ENCODE results near the gene LSM10.
A peak's percentile ranks its signal among the peaks of the same experiment; 100 is the strongest.

Gene LSM10

GRCh38 chr1:36425791-36426190 is 28.1 kb upstream of the LSM10 start:
- Histone ChIP-seq H3K36me3 (no peaks in the 10 kb centered on the region), H3K4me1 (no peaks in the 10 kb centered on the region), H3K27me3 (no peaks in the 10 kb centered on the region), H3K9me3 (no peaks in the 10 kb centered on the region), H3K4me3 (ENCODE audit: low read depth, low read length) (no peak overlapping the region)
- no peak for DNase-seq
- TF ChIP-seq CTCF (IDR thresholded peaks at IDR 0.05; ENCODE audit: low read depth, low read length) = no peak

- no peak for TF ChIP-seq CTCF (IDR thresholded peaks at IDR 0.05; ENCODE audit: low read depth, low read length)
- H3K36me3 ChIP-seq = no peaks in the 10 kb centered on the region
- H3K4me1 ChIP-seq = no peaks in the 10 kb centered on the region
- DNase-seq = no peak
- H3K9me3 ChIP-seq = no peaks in the 10 kb centered on the region
- H3K4me3 ChIP-seq (ENCODE audit: low read depth, low read length) = no peak overlapping the region
- H3K27me3 ChIP-seq = no peaks in the 10 kb centered on the region
These were observed 23.9 kb upstream of the LSM10 start for GRCh38 chr1:36421649-36422048.

- H3K4me3 ChIP-seq (ENCODE audit: low read depth, low read length) = no peak overlapping the region
- DNase-seq = peak; percentile 75
- no peaks in the 10 kb centered on the region for H3K4me1 ChIP-seq
- H3K27me3 ChIP-seq = no peaks in the 10 kb centered on the region
- TF ChIP-seq CTCF (IDR thresholded peaks at IDR 0.05; ENCODE audit: low read depth, low read length) = peak; percentile 82
- no peaks in the 10 kb centered on the region for H3K36me3 ChIP-seq
- no peaks in the 10 kb centered on the region for H3K9me3 ChIP-seq
These were observed 23.2 kb upstream of the LSM10 start for GRCh38 chr1:36420836-36421317.

- Histone ChIP-seq H3K4me1 (no peaks in the 10 kb centered on the region), H3K9me3 (no peaks in the 10 kb centered on the region), H3K27me3 (no peaks in the 10 kb centered on the region), H3K4me3 (ENCODE audit: low read depth, low read length) (no peak overlapping the region), H3K36me3 (no peaks in the 10 kb centered on the region)
- TF ChIP-seq CTCF (IDR thresholded peaks at IDR 0.05; ENCODE audit: low read depth, low read length) = no peak
- no peak for DNase-seq
These were observed 22.7 kb upstream of the LSM10 start for GRCh38 chr1:36420409-36420808.

GRCh38 chr1:36419569-36419968 is 21.9 kb upstream of the LSM10 start:
- Histone ChIP-seq H3K4me1 (no peaks in the 10 kb centered on the region), H3K36me3 (no peaks in the 10 kb centered on the region), H3K27me3 (no peaks in the 10 kb centered on the region), H3K9me3 (no peaks in the 10 kb centered on the region), H3K4me3 (ENCODE audit: low read depth, low read length) (no peak overlapping the region)
- no peak for TF ChIP-seq CTCF (IDR thresholded peaks at IDR 0.05; ENCODE audit: low read depth, low read length)
- DNase-seq = no peak

GRCh38 chr1:36419140-36419539 is 21.4 kb upstream of the LSM10 start:
- Histone ChIP-seq H3K36me3 (no peaks in the 10 kb centered on the region), H3K4me1 (no peaks in the 10 kb centered on the region), H3K27me3 (no peaks in the 10 kb centered on the region), H3K4me3 (ENCODE audit: low read depth, low read length) (no peak overlapping the region), H3K9me3 (no peaks in the 10 kb centered on the region)
- no peak for TF ChIP-seq CTCF (IDR thresholded peaks at IDR 0.05; ENCODE audit: low read depth, low read length)
- DNase-seq = no peak
